SK-N-SH treated with all-trans-retinoic acid at 6 μM for 48 hours (cell line): ENCODE data around the gene SAP30L.
A peak's percentile ranks its signal among the peaks of the same experiment; 100 is the strongest.

ENCODE experiments used
- ATAC-seq: fragments of 200-7000 bp; cut with Tn5 transposase; 3 replicates; pipeline ENCODE4 v1.9.1; 2020; ENCODE audit warnings: mild to moderate bottlenecking, moderate library complexity
- ARNTL ChIP-seq: fragments of 450-650 bp; formaldehyde crosslinking; IDR thresholded peaks from 2 replicates; pipeline ENCODE4 v1.5.0; 2020; ENCODE audit warnings: low read depth, mild to moderate bottlenecking, moderate library complexity, borderline replicate concordance
- BACH2 ChIP-seq: fragments of 250-450 bp; sonication (Bioruptor Pico); IDR thresholded peaks from 2 replicates; pipeline ENCODE4 v1.9.0; 2021; ENCODE audit warnings: mild to moderate bottlenecking, borderline replicate concordance
- CSDC2 ChIP-seq: fragments of 250-450 bp; sonication (Bioruptor Pico); IDR thresholded peaks from 2 replicates; pipeline ENCODE4 v1.5.0; 2020; ENCODE audit warnings: mild to moderate bottlenecking, moderate library complexity
- CSRNP3 ChIP-seq: fragments of 250-450 bp; sonication (Bioruptor Pico); IDR thresholded peaks from 2 replicates; pipeline ENCODE4 v1.5.1; 2021; ENCODE audit warnings: mild to moderate bottlenecking, moderate library complexity
- ESRRG ChIP-seq: fragments of 250-450 bp; sonication (Bioruptor Pico); IDR thresholded peaks from 2 replicates; pipeline ENCODE4 v1.6.1; 2021; ENCODE audit warnings: mild to moderate bottlenecking
- GLIS3 ChIP-seq: fragments of 250-450 bp; sonication (Bioruptor Pico); IDR thresholded peaks from 2 replicates; pipeline ENCODE4 v1.5.0; 2020; ENCODE audit warnings: mild to moderate bottlenecking, moderate library complexity
- ISL1 ChIP-seq: fragments of 250-450 bp; sonication (Bioruptor Pico); IDR thresholded peaks from 2 replicates; pipeline ENCODE4 v2.1.2; 2022; ENCODE audit warnings: mild to moderate bottlenecking, moderate library complexity
- OSR1 ChIP-seq: fragments of 250-450 bp; sonication (Bioruptor Pico); IDR thresholded peaks from 2 replicates; pipeline ENCODE4 v1.8.0; 2022; ENCODE audit warnings: moderate library complexity, mild to moderate bottlenecking, inconsistent platforms
- PATZ1 ChIP-seq: fragments of 250-450 bp; sonication (Bioruptor Pico); IDR thresholded peaks from 2 replicates; pipeline ENCODE4 v1.8.0; 2020; ENCODE audit warnings: mild to moderate bottlenecking, moderate library complexity, borderline replicate concordance
- POU6F1 ChIP-seq: fragments of 250-450 bp; sonication (Bioruptor Pico); IDR thresholded peaks from 2 replicates; pipeline ENCODE4 v1.8.0; 2021; ENCODE audit warnings: low read depth, mild to moderate bottlenecking, moderate library complexity, borderline replicate concordance
- SNAI2 ChIP-seq: fragments of 250-450 bp; sonication (Bioruptor Pico); IDR thresholded peaks from 2 replicates; pipeline ENCODE4 v1.5.0; 2020; ENCODE audit warnings: mild to moderate bottlenecking, moderate library complexity
- TCF4 ChIP-seq: fragments of 250-450 bp; sonication (Bioruptor Pico); IDR thresholded peaks from 2 replicates; pipeline ENCODE4 v1.8.0; 2021; ENCODE audit warnings: mild to moderate bottlenecking, moderate library complexity, borderline replicate concordance
- TOX ChIP-seq: fragments of 250-450 bp; sonication (Bioruptor Pico); IDR thresholded peaks from 2 replicates; pipeline ENCODE4 v1.8.0; 2021; ENCODE audit warnings: mild to moderate bottlenecking, moderate library complexity, borderline replicate concordance
- TSHZ2 ChIP-seq: fragments of 250-450 bp; sonication (Bioruptor Pico); IDR thresholded peaks from 2 replicates; pipeline ENCODE4 v1.5.0; 2020; ENCODE audit warnings: mild to moderate bottlenecking, moderate library complexity
- ZC3H10 ChIP-seq: fragments of 250-450 bp; sonication (Bioruptor Pico); IDR thresholded peaks from 2 replicates; pipeline ENCODE4 v1.5.1; 2021; ENCODE audit warnings: mild to moderate bottlenecking, moderate library complexity
- ZFP3 ChIP-seq: fragments of 250-450 bp; sonication (Bioruptor Pico); IDR thresholded peaks from 2 replicates; pipeline ENCODE4 v1.5.0; 2020; ENCODE audit warnings: mild to moderate bottlenecking, moderate library complexity
- ZFP30 ChIP-seq: fragments of 450-650 bp; formaldehyde crosslinking; IDR thresholded peaks from 2 replicates; pipeline ENCODE4 v1.5.0; 2022; ENCODE audit warnings: mild to moderate bottlenecking, moderate library complexity
- ZNF565 ChIP-seq: fragments of 450-650 bp; formaldehyde crosslinking; conservative IDR thresholded peaks from 2 replicates; pipeline ENCODE4 v1.5.0; 2020; ENCODE audit warnings: low read depth, mild to moderate bottlenecking, moderate library complexity
- ZNF8 ChIP-seq: fragments of 450-650 bp; formaldehyde crosslinking; IDR thresholded peaks from 2 replicates; pipeline ENCODE4 v1.5.0; 2020; ENCODE audit warnings: mild to moderate bottlenecking, moderate library complexity

The SAP30L gene

GRCh38 chr5:154487541-154487940, 41.7 kb downstream of the SAP30L start:
- no peak for ATAC-seq
- TF ChIP-seq TCF4 (CRISPR knock-in tag) (peak; percentile 30; the same call in 1 of the 2 replicates), SNAI2 (CRISPR knock-in tag) (no peak), TSHZ2 (CRISPR knock-in tag) (peak; percentile 52; the same call in 1 of the 2 replicates)

GRCh38 chr5:154491941-154492340, 46.1 kb downstream of the SAP30L start:
- TF ChIP-seq BACH2 (CRISPR knock-in tag) = no peak
- no peak for TF ChIP-seq OSR1
- TF ChIP-seq GLIS3 (CRISPR knock-in tag) = no peak
- no peak for TF ChIP-seq ZC3H10
- no peak for TF ChIP-seq ZFP3 (CRISPR knock-in tag)
- TF ChIP-seq ESRRG = no peak
- TF ChIP-seq TOX (CRISPR knock-in tag) = no peak
- no peak for TF ChIP-seq ZFP30
- TF ChIP-seq POU6F1 = no peak
- TF ChIP-seq PATZ1 (CRISPR knock-in tag) = no peak
- TF ChIP-seq ARNTL = no peak
- no peak for ATAC-seq

- no peak for ATAC-seq
- TF ChIP-seq ZC3H10 (no peak), GLIS3 (CRISPR knock-in tag) (no peak), ISL1 (no peak), OSR1 (no peak), CSDC2 (no peak), CSRNP3 (no peak), PATZ1 (CRISPR knock-in tag) (no peak), ZNF8 (CRISPR knock-in tag) (no peak), POU6F1 (no peak), ZFP30 (no peak), ZFP3 (CRISPR knock-in tag) (no peak), TCF4 (CRISPR knock-in tag) (no peak), ZNF565 (no peak), BACH2 (CRISPR knock-in tag) (no peak), ESRRG (no peak), ARNTL (no peak)
- TF ChIP-seq, all 23 proteins: peak for 0
Observed at GRCh38 chr5:154493274-154493673, 47.5 kb downstream of the SAP30L start.
